B cell (primary cell): ENCODE results near the gene SLC25A26. TPM values are rescaled to one million over a fixed set of nuclear protein-coding genes. Genes with fewer than 3 reads are reported as not detected.

Experiments used
- ATAC-seq: fragments of 200-7000 bp; cut with Tn5 transposase; one replicate; pipeline ENCODE4 v1.10.0; 2021; ENCODE audit warnings: low read depth, mild to moderate bottlenecking, moderate number of reproducible peaks, moderate library complexity
- CTCF ChIA-PET: fragments of 350-600 bp; sonication (Branson Sonifier 250); formaldehyde crosslinking; loops from one replicate; lab custom pipeline; 2021; ENCODE audit warnings: antibody characterized with exemption, inconsistent platforms; lab: Charles Lee
- POLR2A ChIA-PET: fragments of 350-600 bp; sonication (Branson Sonifier 250); formaldehyde crosslinking; loops from one replicate; lab custom pipeline; 2021; ENCODE audit warnings: antibody characterized with exemption; lab: Charles Lee
- DNase-seq: peaks from one replicate; pipeline ENCODE4 v3.0.0; 2013
- H2AFZ ChIP-seq: 2 replicates; pipeline ENCODE4 v1.6.1; 2012; ENCODE audit warnings: mild to moderate bottlenecking, low read depth, low read length; ENCODE audit not compliant: insufficient read depth, poor library complexity, severe bottlenecking
- H3K27ac ChIP-seq, 2 donors: 1 replicate in 1 of 2; 2 replicates in 1 of 2; pipeline ENCODE4 v1.5.1; 2012 to 2013; ENCODE audit warnings: low read length in 2 of 2, mild to moderate bottlenecking in 2 of 2, moderate library complexity in 1 of 2
- H3K27me3 ChIP-seq, 4 experiments: fragments of 200-600 bp in 1 of 4; sonication (generic) in 1 of 4; replicated peaks in 1 of 4; 1 replicate in 2 of 4; 2 replicates in 2 of 4; pipeline versions ENCODE4 v1.6.1 to v1.7.0; 2013 to 2016; ENCODE audit warnings: low read length in 3 of 4, mild to moderate bottlenecking in 2 of 4, mixed read lengths in 1 of 4, moderate library complexity in 1 of 4; ENCODE audit not compliant: insufficient read depth in 4 of 4, control insufficient read depth in 3 of 4; ENCODE audit errors: control extremely low read depth in 1 of 4
- H3K36me3 ChIP-seq, 2 experiments: replicated peaks in 1 of 2; 1 replicate in 1 of 2; 2 replicates in 1 of 2; pipeline versions ENCODE4 v1.6.1 to v1.7.1; 2013; ENCODE audit warnings: low read length in 1 of 2; ENCODE audit not compliant: insufficient read depth in 2 of 2, control insufficient read depth in 1 of 2; ENCODE audit errors: control extremely low read depth in 1 of 2, extremely low read depth in 1 of 2
- H3K4me1 ChIP-seq, 2 donors: fragments of 200-600 bp in 1 of 2; sonication (generic) in 1 of 2; 1 replicate in 1 of 2; 2 replicates in 1 of 2; pipeline versions ENCODE4 v1.5.1 to v1.6.1; 2013 to 2017; ENCODE audit warnings: low read length in 2 of 2; ENCODE audit not compliant: control insufficient read depth in 2 of 2, insufficient read depth in 2 of 2
- H3K4me2 ChIP-seq: replicated peaks from 2 replicates; pipeline ENCODE3; 2012; ENCODE audit warnings: mild to moderate bottlenecking, low read depth, low read length; ENCODE audit not compliant: poor library complexity, severe bottlenecking
- H3K4me3 ChIP-seq, 5 experiments: fragments of 200-600 bp in 1 of 5; sonication (generic) in 1 of 5; 1 replicate in 3 of 5; 2 replicates in 2 of 5; pipeline versions ENCODE4 v1.5.1 to v1.7.0; 2011 to 2016; ENCODE audit warnings: low read length in 4 of 5, mild to moderate bottlenecking in 4 of 5, low read depth in 2 of 5, control low read depth in 1 of 5, moderate library complexity in 1 of 5; ENCODE audit not compliant: insufficient read depth in 1 of 5; ENCODE audit errors: control extremely low read depth in 1 of 5, extremely low read depth in 1 of 5
- H3K79me2 ChIP-seq: fragments of 200-600 bp; sonication (generic); one replicate; pipeline ENCODE4 v1.6.0; 2016; ENCODE audit warnings: low read length; ENCODE audit not compliant: control insufficient read depth, insufficient read depth
- H3K9ac ChIP-seq: fragments of 200-600 bp; sonication (generic); 2 replicates; pipeline ENCODE4 v1.6.1; 2017; ENCODE audit warnings: mild to moderate bottlenecking, low read length, moderate library complexity
- H3K9me3 ChIP-seq, 3 donors: one replicate each; pipeline versions ENCODE4 v1.6.1 to v1.7.1; 2013; ENCODE audit warnings: low read length in 2 of 3; ENCODE audit not compliant: control insufficient read depth in 2 of 3, insufficient read depth in 1 of 3; ENCODE audit errors: control extremely low read depth in 1 of 3
- H4K20me1 ChIP-seq: 2 replicates; pipeline ENCODE4 v1.6.0; 2012; ENCODE audit warnings: mild to moderate bottlenecking, low read length; ENCODE audit not compliant: insufficient read depth, control insufficient read depth, poor library complexity, severe bottlenecking
- H3K27ac Mint-ChIP-seq: one replicate; pipeline ENCODE4 v1.8.0; 2021; ENCODE audit warnings: mixed read lengths
- H3K27me3 Mint-ChIP-seq: one replicate; pipeline ENCODE4 v1.8.0; 2021; ENCODE audit warnings: mixed read lengths
- H3K4me1 Mint-ChIP-seq: one replicate; pipeline ENCODE4 v1.8.0; 2021; ENCODE audit warnings: mixed read lengths
- H3K4me3 Mint-ChIP-seq: one replicate; pipeline ENCODE4 v1.8.0; 2021; ENCODE audit warnings: mixed read lengths
- H3K9me3 Mint-ChIP-seq: one replicate; pipeline ENCODE4 v1.8.0; 2022; ENCODE audit warnings: mixed read lengths; ENCODE audit not compliant: insufficient read depth
- CTCF ChIP-seq: fragments of 200-600 bp; IDR thresholded peaks from one replicate; pipeline ENCODE4 v1.8.0; 2022; ENCODE audit warnings: antibody characterized with exemption, mild to moderate bottlenecking
- EZH2 ChIP-seq: IDR thresholded peaks from 2 replicates; pipeline ENCODE4 v1.6.1; 2012; ENCODE audit warnings: borderline replicate concordance, low read depth, mild to moderate bottlenecking, moderate library complexity, low read length; ENCODE audit not compliant: insufficient read depth, poor library complexity, severe bottlenecking
- WGBS: methylation state at CpG from one replicate; pipeline ENCODE4 v1.1.5; 2013; ENCODE audit warnings: missing lambda C conversion rate; ENCODE audit not compliant: insufficient coverage; 5-methylcytosine and 5-hydroxymethylcytosine counted together
- intact Hi-C: fragments of 100-400 bp; cut with micrococcal nuclease; formaldehyde crosslinking; loops from one replicate; pipeline ENCODE4 v1.10.0; 2022
- polyA plus RNA-seq: library from polyadenylated mRNA; depleted of rRNA; stranded (reverse); fragments of >200 nt; gene quantifications from 2 replicates; pipeline ENCODE4 v1.2.3, GENCODE V29; 2012
- total RNA-seq, 2 donors: library from RNA; stranded (reverse); fragments of 120-200 nt in 1 of 2; gene quantifications; 1 replicate in 1 of 2; 2 replicates in 1 of 2; pipeline versions ENCODE4 v1.2.3 to v1.2.4, GENCODE V29; 2013 to 2022

Gene SLC25A26
- total and polyA plus RNA-seq, 2 donors (not counting 1 experiment from before 2014, with no cell fraction given): 22.3 to 23.8 TPM

- Histone ChIP-seq H3K27me3 (no peaks in the 10 kb centered on the region), H3K27ac (no peak overlapping the region), H3K4me2 (no peak overlapping the region), H3K4me1 (no peaks in the 10 kb centered on the region), H3K4me3 (no peak overlapping the region), H4K20me1 (no peaks in the 10 kb centered on the region), H3K79me2 (no peaks in the 10 kb centered on the region), H3K36me3 (no peaks in the 10 kb centered on the region), H3K9me3 (no peaks in the 10 kb centered on the region), H3K9ac (no peak overlapping the region), H2AFZ (no peak overlapping the region)
- TF ChIP-seq EZH2 (no peak), CTCF (no peak)
- Mint-ChIP-seq H3K27ac (no peak overlapping the region), H3K27me3 (no peaks in the 10 kb centered on the region), H3K4me1 (no peaks in the 10 kb centered on the region), H3K9me3 (no peaks in the 10 kb centered on the region), H3K4me3 (no peak overlapping the region)
- ATAC-seq (no peak), DNase-seq (no peak)
- no CpG with 5 or more reads among the region's 4 CpGs for WGBS
- intact Hi-C loops: no loop called here
- POLR2A ChIA-PET: no interaction called here
- CTCF ChIA-PET: no interaction called here
These were observed 9.0 kb upstream of the SLC25A26 start for GRCh38 chr3:66211779-66212178.

- Histone ChIP-seq H3K79me2 (peaks cover 10% of the 10 kb centered on the region), H2AFZ (no peak overlapping the region), H3K27ac (no peak overlapping the region), H3K9me3 (no peaks in the 10 kb centered on the region), H3K27me3 (no peaks in the 10 kb centered on the region), H3K4me1 (peaks cover 3% of the 10 kb centered on the region in 2 donors), H4K20me1 (no peaks in the 10 kb centered on the region), H3K36me3 (no peaks in the 10 kb centered on the region), H3K9ac (no peak overlapping the region), H3K4me2 (no peak overlapping the region), H3K4me3 (no peak overlapping the region)
- Mint-ChIP-seq H3K9me3 (no peaks in the 10 kb centered on the region), H3K27ac (no peak overlapping the region), H3K4me1 (peaks cover 5% of the 10 kb centered on the region), H3K27me3 (peaks cover 6% of the 10 kb centered on the region), H3K4me3 (no peak overlapping the region)
- intact Hi-C loops: no loop called here
- ChIA-PET POLR2A (no interaction called here), CTCF (no interaction called here)
- DNase-seq (no peak), ATAC-seq (no peak)
- WGBS: no CpG with 5 or more reads among the region's 2 CpGs
- TF ChIP-seq CTCF (no peak), EZH2 (no peak)
These were observed 5.7 kb upstream of the SLC25A26 start for GRCh38 chr3:66215106-66215505.
